ENCODE data around the gene TMEM120A.
A peak's percentile ranks its signal among the peaks of the same experiment; 100 is the strongest.
"Not testable (repeated sequence)": the region's sequence is repeated elsewhere in the genome, so short reads cannot be mapped to it uniquely, and the experiment has no call there.

Gene TMEM120A

GRCh38 chr7:75994388-75995051, at the start of gene TMEM120A:
Gene TMEM120A (minus strand): TSS chr7:75994595. CDS start chr7:75994570, 25 bp downstream.
- peak within 1 kb of the TSS; percentile 77 for H3K4me3 ChIP-seq (ENCODE audit: low read depth, low read length)
- no peak for TF ChIP-seq CTCF (IDR thresholded peaks at IDR 0.05; ENCODE audit: borderline replicate concordance, insufficient read depth, low read depth, low read length)

- no peak for TF ChIP-seq CTCF (IDR thresholded peaks at IDR 0.05; ENCODE audit: borderline replicate concordance, insufficient read depth, low read depth, low read length)
- H3K4me3 ChIP-seq (ENCODE audit: low read depth, low read length): no peak overlapping the region
Observed at GRCh38 chr7:76040126-76040525, 45.7 kb upstream of the TMEM120A start.

- H3K4me3 ChIP-seq (ENCODE audit: low read depth, low read length): no peak overlapping the region
- no peak for TF ChIP-seq CTCF (IDR thresholded peaks at IDR 0.05; ENCODE audit: borderline replicate concordance, insufficient read depth, low read depth, low read length)
Observed at GRCh38 chr7:76037310-76037709, 42.9 kb upstream of the TMEM120A start.

- no peak for TF ChIP-seq CTCF (IDR thresholded peaks at IDR 0.05; ENCODE audit: borderline replicate concordance, insufficient read depth, low read depth, low read length)
Observed at GRCh38 chr7:76031964-76032363, 37.6 kb upstream of the TMEM120A start.

GRCh38 chr7:76029682-76030081, 35.3 kb upstream of the TMEM120A start:
- not testable (repeated sequence) for H3K4me3 ChIP-seq (ENCODE audit: low read depth, low read length)

More at GRCh38 chr7:76031964-76032363, 37.6 kb upstream of the TMEM120A start:
- no peak overlapping the region for H3K4me3 ChIP-seq (ENCODE audit: low read depth, low read length)

GRCh38 chr7:76023002-76023401, 28.6 kb upstream of the TMEM120A start:
- H3K4me3 ChIP-seq (ENCODE audit: low read depth, low read length): no peak overlapping the region
- no peak for TF ChIP-seq CTCF (IDR thresholded peaks at IDR 0.05; ENCODE audit: borderline replicate concordance, insufficient read depth, low read depth, low read length)

GRCh38 chr7:76022026-76022780, 27.8 kb upstream of the TMEM120A start:
- H3K4me3 ChIP-seq (ENCODE audit: low read depth, low read length): no peak overlapping the region
- TF ChIP-seq CTCF (IDR thresholded peaks at IDR 0.05; ENCODE audit: borderline replicate concordance, insufficient read depth, low read depth, low read length): no peak
